Right lobe of liver (tissue), 4 donors: ENCODE measurements around the gene SIPA1.

Experiments
- POLR2A ChIP-seq: fragments of 450-650 bp; IDR thresholded peaks from one replicate; pipeline ENCODE4 v1.6.1; 2017; ENCODE audit warnings: antibody characterized with exemption, mild to moderate bottlenecking
- TF ChIP-seq, protein P1 (sequence below), 4 donors: fragments of 200-600 bp in 3 of 4; fragments of 450-650 bp in 1 of 4; IDR thresholded peaks; one replicate each; pipeline versions ENCODE4 v1.5.1 to v1.8.0; 2016 to 2022; ENCODE audit warnings: antibody characterized with exemption in 4 of 4, mild to moderate bottlenecking in 2 of 4
- donor health status: DM: no; HTN: no; CAD: no.
- donor health status: DM: no; HTN: no; CAD: no.
- donor health status: DM: no; HTN: yes; CAD: no.

GRCh38 chr11:65658174-65659021, 20.5 kb downstream of the SIPA1 start:
- TF ChIP-seq, protein P1, sequence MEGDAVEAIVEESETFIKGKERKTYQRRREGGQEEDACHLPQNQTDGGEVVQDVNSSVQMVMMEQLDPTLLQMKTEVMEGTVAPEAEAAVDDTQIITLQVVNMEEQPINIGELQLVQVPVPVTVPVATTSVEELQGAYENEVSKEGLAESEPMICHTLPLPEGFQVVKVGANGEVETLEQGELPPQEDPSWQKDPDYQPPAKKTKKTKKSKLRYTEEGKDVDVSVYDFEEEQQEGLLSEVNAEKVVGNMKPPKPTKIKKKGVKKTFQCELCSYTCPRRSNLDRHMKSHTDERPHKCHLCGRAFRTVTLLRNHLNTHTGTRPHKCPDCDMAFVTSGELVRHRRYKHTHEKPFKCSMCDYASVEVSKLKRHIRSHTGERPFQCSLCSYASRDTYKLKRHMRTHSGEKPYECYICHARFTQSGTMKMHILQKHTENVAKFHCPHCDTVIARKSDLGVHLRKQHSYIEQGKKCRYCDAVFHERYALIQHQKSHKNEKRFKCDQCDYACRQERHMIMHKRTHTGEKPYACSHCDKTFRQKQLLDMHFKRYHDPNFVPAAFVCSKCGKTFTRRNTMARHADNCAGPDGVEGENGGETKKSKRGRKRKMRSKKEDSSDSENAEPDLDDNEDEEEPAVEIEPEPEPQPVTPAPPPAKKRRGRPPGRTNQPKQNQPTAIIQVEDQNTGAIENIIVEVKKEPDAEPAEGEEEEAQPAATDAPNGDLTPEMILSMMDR (IDR thresholded peaks at IDR 0.05) = no peak
- no peak for TF ChIP-seq POLR2A
